DND-41 (cell line): ENCODE results near the gene UNCX.

Experiments
- ATAC-seq: fragments of 200-7000 bp; cut with Tn5 transposase; 3 replicates; pipeline ENCODE4 v1.9.1; 2021; ENCODE audit warnings: low read depth; ENCODE audit not compliant: insufficient read depth
- DNase-seq: peaks from one replicate; pipeline ENCODE4 v3.0.0-alpha.2; 2020
- H2AFZ ChIP-seq: 2 replicates; pipeline ENCODE4 v1.6.0; 2012; ENCODE audit warnings: low read depth, low read length
- H3K27ac ChIP-seq: 2 replicates; pipeline ENCODE4 v1.5.1; 2012; ENCODE audit warnings: low read length, inconsistent platforms
- H3K27me3 ChIP-seq: fragments of 200-600 bp; sonication (generic); 2 replicates; pipeline ENCODE4 v1.6.0; 2012; ENCODE audit warnings: low read length, mild to moderate bottlenecking, inconsistent platforms; ENCODE audit not compliant: insufficient read depth, poor library complexity
- H3K36me3 ChIP-seq: 2 replicates; pipeline ENCODE4 v1.5.1; 2012; ENCODE audit warnings: low read length, inconsistent platforms; ENCODE audit not compliant: insufficient read depth
- H3K4me1 ChIP-seq: 2 replicates; pipeline ENCODE4 v1.5.1; 2012; ENCODE audit warnings: mild to moderate bottlenecking, low read length; ENCODE audit not compliant: insufficient read depth
- H3K4me2 ChIP-seq: 2 replicates; pipeline ENCODE4 v1.6.0; 2012; ENCODE audit warnings: mild to moderate bottlenecking, moderate library complexity, low read length, inconsistent platforms; ENCODE audit not compliant: insufficient read depth
- H3K4me3 ChIP-seq, 2 experiments: fragments of 200-600 bp in 1 of 2; shearing (Covaris generic) in 1 of 2; 2 replicates each; pipeline ENCODE4 v1.5.1; 2012 to 2016; ENCODE audit warnings: inconsistent platforms in 2 of 2, low read length in 2 of 2, mild to moderate bottlenecking in 2 of 2, low read depth in 1 of 2, moderate library complexity in 1 of 2
- H3K79me2 ChIP-seq: 2 replicates; pipeline ENCODE4 v1.6.0; 2012; ENCODE audit warnings: low read length, inconsistent platforms; ENCODE audit not compliant: insufficient read depth
- H3K9ac ChIP-seq: 2 replicates; pipeline ENCODE4 v1.6.0; 2012; ENCODE audit warnings: low read depth, mild to moderate bottlenecking, inconsistent platforms, low read length, moderate library complexity
- H3K9me3 ChIP-seq: 2 replicates; pipeline ENCODE4 v1.5.1; 2012; ENCODE audit warnings: low read length, moderate library complexity, mild to moderate bottlenecking, inconsistent platforms; ENCODE audit not compliant: insufficient read depth, severe bottlenecking
- H4K20me1 ChIP-seq: 2 replicates; pipeline ENCODE4 v1.6.0; 2012; ENCODE audit warnings: low read length; ENCODE audit not compliant: insufficient read depth
- EZH2 ChIP-seq: IDR thresholded peaks from 3 replicates; pipeline ENCODE4 v1.6.1; 2012; ENCODE audit warnings: borderline replicate concordance, low read depth, mild to moderate bottlenecking, moderate library complexity, low read length, inconsistent platforms; ENCODE audit not compliant: severe bottlenecking
- TF ChIP-seq, protein P1 (sequence below): IDR thresholded peaks from 2 replicates; pipeline ENCODE4 v1.5.1; 2012; ENCODE audit warnings: borderline replicate concordance, low read length, moderate library complexity, mild to moderate bottlenecking; ENCODE audit not compliant: poor library complexity, severe bottlenecking; ENCODE audit errors: extremely low read depth

The UNCX gene

DNA sequence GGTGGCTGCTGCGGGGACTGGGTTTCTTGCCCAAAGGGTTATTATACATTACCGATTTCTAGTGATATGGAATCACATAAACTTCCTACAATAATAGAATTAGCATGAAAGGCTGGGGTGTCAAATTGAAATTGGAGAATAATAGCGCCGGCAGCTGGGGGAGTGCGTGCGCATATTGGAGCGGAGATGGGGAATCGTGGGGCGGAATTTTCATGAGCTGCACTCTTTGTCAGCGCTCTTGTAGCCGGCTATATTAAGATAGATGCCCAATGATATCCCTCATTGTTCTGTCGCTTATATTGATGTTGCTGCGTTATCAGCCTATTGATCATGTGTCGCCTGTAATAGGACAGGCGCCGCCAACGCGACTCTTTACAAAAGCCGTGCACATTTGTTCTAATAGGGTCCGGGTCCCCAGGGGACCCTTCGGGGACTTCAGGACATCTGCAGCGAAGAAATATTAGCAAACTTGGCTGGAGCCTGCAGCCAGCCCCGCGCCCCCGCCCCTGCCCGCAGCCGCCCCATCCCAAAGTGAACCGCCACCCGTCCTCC is 5.1 kb downstream of the UNCX start:
- no peak overlapping the region for H3K4me2 ChIP-seq
- H3K9me3 ChIP-seq = no peaks in the 10 kb centered on the region
- DNase-seq (no peak), ATAC-seq (no peak)
- no peak overlapping the region for H3K9ac ChIP-seq
- H3K27ac ChIP-seq = no peak overlapping the region
- no peaks in the 10 kb centered on the region for H4K20me1 ChIP-seq
- H3K79me2 ChIP-seq = no peaks in the 10 kb centered on the region
- TF ChIP-seq, protein P1, sequence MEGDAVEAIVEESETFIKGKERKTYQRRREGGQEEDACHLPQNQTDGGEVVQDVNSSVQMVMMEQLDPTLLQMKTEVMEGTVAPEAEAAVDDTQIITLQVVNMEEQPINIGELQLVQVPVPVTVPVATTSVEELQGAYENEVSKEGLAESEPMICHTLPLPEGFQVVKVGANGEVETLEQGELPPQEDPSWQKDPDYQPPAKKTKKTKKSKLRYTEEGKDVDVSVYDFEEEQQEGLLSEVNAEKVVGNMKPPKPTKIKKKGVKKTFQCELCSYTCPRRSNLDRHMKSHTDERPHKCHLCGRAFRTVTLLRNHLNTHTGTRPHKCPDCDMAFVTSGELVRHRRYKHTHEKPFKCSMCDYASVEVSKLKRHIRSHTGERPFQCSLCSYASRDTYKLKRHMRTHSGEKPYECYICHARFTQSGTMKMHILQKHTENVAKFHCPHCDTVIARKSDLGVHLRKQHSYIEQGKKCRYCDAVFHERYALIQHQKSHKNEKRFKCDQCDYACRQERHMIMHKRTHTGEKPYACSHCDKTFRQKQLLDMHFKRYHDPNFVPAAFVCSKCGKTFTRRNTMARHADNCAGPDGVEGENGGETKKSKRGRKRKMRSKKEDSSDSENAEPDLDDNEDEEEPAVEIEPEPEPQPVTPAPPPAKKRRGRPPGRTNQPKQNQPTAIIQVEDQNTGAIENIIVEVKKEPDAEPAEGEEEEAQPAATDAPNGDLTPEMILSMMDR = no peak
- no peak for TF ChIP-seq EZH2
- H3K36me3 ChIP-seq = no peaks in the 10 kb centered on the region
- H3K27me3 ChIP-seq = peaks cover 10% of the 10 kb centered on the region
- H3K4me3 ChIP-seq = no peak overlapping the region
- no peak overlapping the region for H2AFZ ChIP-seq
- H3K4me1 ChIP-seq = no peaks in the 10 kb centered on the region

DNA sequence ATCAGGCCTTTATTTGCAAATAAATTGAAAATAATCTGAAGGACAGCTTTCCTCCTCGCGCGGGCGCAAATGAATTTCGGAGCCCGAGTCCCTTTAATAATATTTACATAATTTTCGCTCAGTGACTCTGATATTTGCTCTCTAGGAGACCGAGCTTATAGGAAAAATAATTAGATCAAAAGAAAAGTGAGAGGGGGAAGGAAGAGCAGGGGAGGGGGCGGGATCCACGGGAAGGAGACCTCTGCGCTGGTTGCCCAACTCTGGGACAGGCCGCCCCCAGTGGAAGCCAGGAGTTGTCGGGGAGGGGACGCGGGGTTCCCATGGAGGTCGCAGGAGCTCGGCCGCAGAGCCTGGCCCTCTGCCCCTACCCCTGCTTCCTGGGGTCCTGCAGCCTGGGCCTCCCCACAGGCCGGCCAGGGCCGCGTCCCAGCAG is 5.8 kb downstream of the UNCX start:
- DNase-seq = no peak
- H3K27me3 ChIP-seq = peaks cover 10% of the 10 kb centered on the region
- no peaks in the 10 kb centered on the region for H3K4me1 ChIP-seq
- no peaks in the 10 kb centered on the region for H3K36me3 ChIP-seq
- no peak overlapping the region for H3K27ac ChIP-seq
- no peaks in the 10 kb centered on the region for H4K20me1 ChIP-seq
- ATAC-seq = no peak
- H3K4me2 ChIP-seq = no peak overlapping the region
- H3K4me3 ChIP-seq = no peak overlapping the region
- H3K9me3 ChIP-seq = no peaks in the 10 kb centered on the region
- no peak overlapping the region for H3K9ac ChIP-seq
- H3K79me2 ChIP-seq = no peaks in the 10 kb centered on the region
- TF ChIP-seq EZH2 = no peak
- TF ChIP-seq, protein P1 = no peak
- H2AFZ ChIP-seq = no peak overlapping the region

DNA sequence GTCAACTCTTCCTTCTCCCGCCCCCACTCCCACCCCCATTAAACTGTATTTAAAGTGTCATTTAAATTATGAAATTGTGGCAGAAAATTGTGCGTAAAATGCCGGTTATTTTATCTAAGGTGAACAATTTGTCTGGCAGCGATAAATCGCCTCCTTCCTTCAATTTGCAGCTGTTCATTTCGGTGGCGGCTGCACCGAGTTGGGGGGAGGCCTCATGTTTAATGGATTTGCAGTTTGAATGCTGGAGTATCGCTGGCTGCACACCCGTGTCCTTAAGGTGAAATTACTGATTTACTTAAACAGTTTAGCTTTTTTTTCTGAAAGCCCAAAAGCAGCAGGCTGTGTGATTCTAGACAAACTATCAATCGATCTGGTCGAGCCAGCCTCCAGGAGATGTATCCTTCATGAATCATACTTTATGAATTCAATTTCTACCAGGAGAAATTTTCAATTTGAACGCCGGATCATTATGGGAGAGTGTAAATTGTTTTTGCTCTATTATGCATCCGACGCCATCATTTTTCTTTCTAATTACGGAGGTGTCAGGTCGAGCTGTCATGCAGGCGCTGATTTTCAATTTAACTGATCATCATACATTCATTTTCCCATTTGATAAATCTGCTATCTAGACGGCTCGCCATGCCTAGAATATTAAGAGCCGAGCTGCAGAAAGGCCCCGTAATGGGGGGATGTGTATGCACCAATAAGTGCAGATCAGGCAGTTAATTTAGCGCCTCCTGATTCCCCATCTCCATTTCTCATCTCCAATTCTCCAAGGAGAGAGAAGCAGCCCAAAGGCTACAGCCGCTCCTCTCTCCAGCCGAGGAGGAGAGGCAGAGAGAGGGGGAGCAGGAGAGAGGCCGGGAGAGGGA is 6.5 kb downstream of the UNCX start:
- H3K27me3 ChIP-seq = peaks cover 10% of the 10 kb centered on the region
- H3K27ac ChIP-seq = no peak overlapping the region
- no peak overlapping the region for H3K4me3 ChIP-seq
- H3K4me1 ChIP-seq = no peaks in the 10 kb centered on the region
- no peaks in the 10 kb centered on the region for H3K36me3 ChIP-seq
- H3K9ac ChIP-seq = no peak overlapping the region
- ATAC-seq (no peak), DNase-seq (no peak)
- H3K4me2 ChIP-seq = no peak overlapping the region
- no peaks in the 10 kb centered on the region for H4K20me1 ChIP-seq
- H3K9me3 ChIP-seq = no peaks in the 10 kb centered on the region
- H2AFZ ChIP-seq = no peak overlapping the region
- TF ChIP-seq EZH2 = no peak
- TF ChIP-seq, protein P1 = no peak
- H3K79me2 ChIP-seq = no peaks in the 10 kb centered on the region
